ENCODE data around the gene TRIM37.

TRIM37 gene, protein sequence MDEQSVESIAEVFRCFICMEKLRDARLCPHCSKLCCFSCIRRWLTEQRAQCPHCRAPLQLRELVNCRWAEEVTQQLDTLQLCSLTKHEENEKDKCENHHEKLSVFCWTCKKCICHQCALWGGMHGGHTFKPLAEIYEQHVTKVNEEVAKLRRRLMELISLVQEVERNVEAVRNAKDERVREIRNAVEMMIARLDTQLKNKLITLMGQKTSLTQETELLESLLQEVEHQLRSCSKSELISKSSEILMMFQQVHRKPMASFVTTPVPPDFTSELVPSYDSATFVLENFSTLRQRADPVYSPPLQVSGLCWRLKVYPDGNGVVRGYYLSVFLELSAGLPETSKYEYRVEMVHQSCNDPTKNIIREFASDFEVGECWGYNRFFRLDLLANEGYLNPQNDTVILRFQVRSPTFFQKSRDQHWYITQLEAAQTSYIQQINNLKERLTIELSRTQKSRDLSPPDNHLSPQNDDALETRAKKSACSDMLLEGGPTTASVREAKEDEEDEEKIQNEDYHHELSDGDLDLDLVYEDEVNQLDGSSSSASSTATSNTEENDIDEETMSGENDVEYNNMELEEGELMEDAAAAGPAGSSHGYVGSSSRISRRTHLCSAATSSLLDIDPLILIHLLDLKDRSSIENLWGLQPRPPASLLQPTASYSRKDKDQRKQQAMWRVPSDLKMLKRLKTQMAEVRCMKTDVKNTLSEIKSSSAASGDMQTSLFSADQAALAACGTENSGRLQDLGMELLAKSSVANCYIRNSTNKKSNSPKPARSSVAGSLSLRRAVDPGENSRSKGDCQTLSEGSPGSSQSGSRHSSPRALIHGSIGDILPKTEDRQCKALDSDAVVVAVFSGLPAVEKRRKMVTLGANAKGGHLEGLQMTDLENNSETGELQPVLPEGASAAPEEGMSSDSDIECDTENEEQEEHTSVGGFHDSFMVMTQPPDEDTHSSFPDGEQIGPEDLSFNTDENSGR

GRCh38 chr17:59106463-59107305 is at the start of gene TRIM37:
TRIM37 (minus strand) TSS chr17:59106880; CDS start chr17:59106461, 419 bp downstream.
- peak within 1 kb of the TSS; percentile 75 for H3K27ac ChIP-seq (ENCODE audit: low read depth, low read length)
- H3K27me3 ChIP-seq (ENCODE audit: control insufficient read depth in 1 of 2, insufficient read depth in 2 of 2, low read length in 2 of 2) = no peaks in the 10 kb centered on the region
- peak within 1 kb of the TSS; percentile 48 to 73 for H3K9ac ChIP-seq (ENCODE audit: low read depth in 1 of 2, low read length in 2 of 2)
- H3K4me3 ChIP-seq (ENCODE audit: low read depth in 1 of 2, low read length in 2 of 2) = peak within 1 kb of the TSS; percentile 76 to 90
- no peaks in the 10 kb centered on the region for H3K36me3 ChIP-seq (ENCODE audit: control insufficient read depth in 1 of 2, insufficient read depth in 2 of 2, low read length in 2 of 2)
- H3K9me3 ChIP-seq (ENCODE audit: control insufficient read depth in 1 of 2, low read length in 2 of 2) = no peaks in the 10 kb centered on the region
- peaks cover 13 to 15% of the 10 kb centered on the region in 2 donors for H3K4me1 ChIP-seq (ENCODE audit: control insufficient read depth in 1 of 2, insufficient read depth in 2 of 2, low read length in 2 of 2)

- peaks cover 12 to 23% of the 10 kb centered on the region in 2 donors for H3K4me1 ChIP-seq (ENCODE audit: control insufficient read depth in 1 of 2, insufficient read depth in 2 of 2, low read length in 2 of 2)
Measured at GRCh38 chr17:59155439-59156177, 48.9 kb upstream of the TRIM37 start, which contains the start of gene PRR11. PRR11 (plus strand) TSS chr17:59155746; CDS start chr17:59169753, 14,007 bp downstream.

GRCh38 chr17:59154721-59155438 is 48.2 kb upstream of the TRIM37 start, which contains the start of gene SKA2:
SKA2 (minus strand) TSS chr17:59155186; CDS start chr17:59155163, 23 bp downstream.
- Histone ChIP-seq H3K9ac (ENCODE audit: low read depth in 1 of 2, low read length in 2 of 2) (peak within 1 kb of the TSS; percentile 65 to 73), H3K27ac (ENCODE audit: low read depth, low read length) (peak within 1 kb of the TSS; percentile 46), H3K27me3 (ENCODE audit: control insufficient read depth in 1 of 2, insufficient read depth in 2 of 2, low read length in 2 of 2) (no peaks in the 10 kb centered on the region), H3K36me3 (ENCODE audit: control insufficient read depth in 1 of 2, insufficient read depth in 2 of 2, low read length in 2 of 2) (no peaks in the 10 kb centered on the region), H3K4me3 (ENCODE audit: low read depth in 1 of 2, low read length in 2 of 2) (peak within 1 kb of the TSS; percentile 86 to 99), H3K4me1 (ENCODE audit: control insufficient read depth in 1 of 2, insufficient read depth in 2 of 2, low read length in 2 of 2) (peaks cover 12 to 23% of the 10 kb centered on the region in 2 donors), H3K9me3 (ENCODE audit: control insufficient read depth in 1 of 2, low read length in 2 of 2) (no peaks in the 10 kb centered on the region)

More at GRCh38 chr17:59155439-59156177, 48.9 kb upstream of the TRIM37 start, which contains the start of gene PRR11:
- Histone ChIP-seq H3K27ac (ENCODE audit: low read depth, low read length) (peak within 1 kb of the TSS; percentile 46), H3K36me3 (ENCODE audit: control insufficient read depth in 1 of 2, insufficient read depth in 2 of 2, low read length in 2 of 2) (no peaks in the 10 kb centered on the region), H3K27me3 (ENCODE audit: control insufficient read depth in 1 of 2, insufficient read depth in 2 of 2, low read length in 2 of 2) (no peaks in the 10 kb centered on the region), H3K9me3 (ENCODE audit: control insufficient read depth in 1 of 2, low read length in 2 of 2) (no peaks in the 10 kb centered on the region), H3K9ac (ENCODE audit: low read depth in 1 of 2, low read length in 2 of 2) (peak within 1 kb of the TSS; percentile 65 to 73), H3K4me3 (ENCODE audit: low read depth in 1 of 2, low read length in 2 of 2) (peak within 1 kb of the TSS; percentile 86 to 99)

- H3K36me3 ChIP-seq (ENCODE audit: control insufficient read depth in 1 of 2, insufficient read depth in 2 of 2, low read length in 2 of 2) = no peaks in the 10 kb centered on the region
- H3K9me3 ChIP-seq (ENCODE audit: control insufficient read depth in 1 of 2, low read length in 2 of 2) = no peaks in the 10 kb centered on the region
- peak overlapping the region; percentile 86 to 99 for H3K4me3 ChIP-seq (ENCODE audit: low read depth in 1 of 2, low read length in 2 of 2)
- no peaks in the 10 kb centered on the region for H3K27me3 ChIP-seq (ENCODE audit: control insufficient read depth in 1 of 2, insufficient read depth in 2 of 2, low read length in 2 of 2)
- peaks cover 12 to 17% of the 10 kb centered on the region in 2 donors for H3K4me1 ChIP-seq (ENCODE audit: control insufficient read depth in 1 of 2, insufficient read depth in 2 of 2, low read length in 2 of 2)
- peak overlapping the region; percentile 46 for H3K27ac ChIP-seq (ENCODE audit: low read depth, low read length)
- peak overlapping the region; percentile 65 to 73 for H3K9ac ChIP-seq (ENCODE audit: low read depth in 1 of 2, low read length in 2 of 2)
Measured at GRCh38 chr17:59154292-59154720, 47.6 kb upstream of the TRIM37 start.

DNA sequence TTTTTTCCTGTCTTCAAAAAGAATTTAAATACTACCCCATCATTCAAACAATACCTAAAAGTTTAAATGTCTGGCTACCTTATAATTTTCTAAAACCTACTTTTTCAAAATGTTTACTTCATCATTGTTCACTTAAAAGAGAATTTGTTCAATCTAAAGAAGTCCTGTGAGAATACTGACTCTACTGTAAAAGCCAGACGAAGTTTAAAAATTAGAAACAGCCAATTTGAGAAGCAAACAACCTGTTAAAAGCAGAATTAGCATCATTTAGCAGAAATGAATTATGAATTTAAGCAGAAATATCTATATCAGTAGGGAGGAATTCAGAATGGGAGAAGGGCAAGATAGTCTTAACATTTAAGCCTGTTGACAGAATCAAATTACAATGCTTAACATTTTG is 46.2 kb upstream of the TRIM37 start:
- Histone ChIP-seq H3K27ac (ENCODE audit: low read depth, low read length) (no peak overlapping the region), H3K4me1 (ENCODE audit: control insufficient read depth in 1 of 2, insufficient read depth in 2 of 2, low read length in 2 of 2) (peaks cover 12 to 16% of the 10 kb centered on the region in 2 donors), H3K27me3 (ENCODE audit: control insufficient read depth in 1 of 2, insufficient read depth in 2 of 2, low read length in 2 of 2) (no peaks in the 10 kb centered on the region), H3K9ac (ENCODE audit: low read depth in 1 of 2, low read length in 2 of 2) (no peak overlapping the region), H3K9me3 (ENCODE audit: control insufficient read depth in 1 of 2, low read length in 2 of 2) (no peaks in the 10 kb centered on the region), H3K36me3 (ENCODE audit: control insufficient read depth in 1 of 2, insufficient read depth in 2 of 2, low read length in 2 of 2) (no peaks in the 10 kb centered on the region), H3K4me3 (ENCODE audit: low read depth in 1 of 2, low read length in 2 of 2) (no peak overlapping the region)

DNA sequence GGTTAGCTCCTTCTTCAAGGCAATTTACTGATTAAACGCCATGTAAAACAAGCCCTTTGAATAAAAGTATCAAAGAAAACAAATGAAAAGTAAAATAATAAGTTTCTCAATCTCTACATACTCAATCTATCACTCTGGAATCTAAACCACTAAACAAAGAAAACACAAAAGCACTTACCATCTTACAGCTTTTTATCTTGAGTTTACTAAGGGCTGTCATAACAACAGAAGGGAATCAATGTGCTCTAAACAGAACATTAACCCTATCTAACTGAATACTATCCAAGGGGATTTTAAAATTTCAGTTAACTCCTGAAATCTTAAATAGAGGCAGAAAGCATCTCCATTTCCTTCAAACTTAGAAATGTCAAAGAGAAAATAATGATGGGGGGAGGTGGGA is 44.9 kb upstream of the TRIM37 start:
- Histone ChIP-seq H3K36me3 (ENCODE audit: control insufficient read depth in 1 of 2, insufficient read depth in 2 of 2, low read length in 2 of 2) (no peaks in the 10 kb centered on the region), H3K9ac (ENCODE audit: low read depth in 1 of 2, low read length in 2 of 2) (no peak overlapping the region), H3K9me3 (ENCODE audit: control insufficient read depth in 1 of 2, low read length in 2 of 2) (no peaks in the 10 kb centered on the region), H3K27me3 (ENCODE audit: control insufficient read depth in 1 of 2, insufficient read depth in 2 of 2, low read length in 2 of 2) (no peaks in the 10 kb centered on the region), H3K4me3 (ENCODE audit: low read depth in 1 of 2, low read length in 2 of 2) (no peak overlapping the region), H3K27ac (ENCODE audit: low read depth, low read length) (no peak overlapping the region), H3K4me1 (ENCODE audit: control insufficient read depth in 1 of 2, insufficient read depth in 2 of 2, low read length in 2 of 2) (peaks cover 9 to 16% of the 10 kb centered on the region in 2 donors)

GRCh38 chr17:59151006-59151405 is 44.3 kb upstream of the TRIM37 start:
- Histone ChIP-seq H3K4me3 (ENCODE audit: low read depth in 1 of 2, low read length in 2 of 2) (no peak overlapping the region), H3K9me3 (ENCODE audit: control insufficient read depth in 1 of 2, low read length in 2 of 2) (no peaks in the 10 kb centered on the region), H3K36me3 (ENCODE audit: control insufficient read depth in 1 of 2, insufficient read depth in 2 of 2, low read length in 2 of 2) (no peaks in the 10 kb centered on the region), H3K4me1 (ENCODE audit: control insufficient read depth in 1 of 2, insufficient read depth in 2 of 2, low read length in 2 of 2) (peaks cover 4 to 13% of the 10 kb centered on the region in 2 donors), H3K9ac (ENCODE audit: low read depth in 1 of 2, low read length in 2 of 2) (no peak overlapping the region), H3K27ac (ENCODE audit: low read depth, low read length) (no peak overlapping the region), H3K27me3 (ENCODE audit: control insufficient read depth in 1 of 2, insufficient read depth in 2 of 2, low read length in 2 of 2) (no peaks in the 10 kb centered on the region)

DNA sequence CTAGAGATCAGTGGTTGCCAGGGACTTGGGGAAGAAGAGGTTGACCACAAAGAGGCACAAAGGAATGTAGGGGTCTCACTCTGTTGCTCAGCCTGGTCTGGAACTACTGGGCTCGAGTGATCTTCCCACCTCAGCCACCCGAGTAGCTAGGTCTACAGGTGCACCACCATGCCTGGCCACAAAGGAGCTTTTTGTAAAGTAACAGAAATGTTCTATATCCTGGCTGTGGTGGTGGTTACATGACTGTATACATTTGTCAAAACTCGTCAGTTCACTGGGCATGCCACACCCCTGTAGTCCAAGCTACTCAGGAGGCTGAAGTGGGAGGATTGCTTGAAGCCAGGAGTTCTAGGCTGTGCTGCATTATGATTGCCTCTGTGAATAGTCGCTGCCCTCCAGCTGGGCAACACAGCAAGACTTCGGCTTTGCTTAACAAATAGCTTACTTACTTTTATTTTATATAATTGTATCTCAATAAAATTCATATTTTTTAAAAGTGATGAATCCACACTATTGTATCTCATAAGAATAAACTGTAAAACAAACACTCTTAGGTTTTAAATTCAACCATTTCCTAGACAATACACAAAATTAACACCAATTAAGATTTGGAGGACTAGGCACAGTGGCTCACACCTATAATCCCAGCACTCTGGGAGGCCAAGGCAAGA is 43.3 kb upstream of the TRIM37 start:
- Histone ChIP-seq H3K9ac (ENCODE audit: low read depth in 1 of 2, low read length in 2 of 2) (no peak overlapping the region), H3K27ac (ENCODE audit: low read depth, low read length) (no peak overlapping the region), H3K4me1 (ENCODE audit: control insufficient read depth in 1 of 2, insufficient read depth in 2 of 2, low read length in 2 of 2) (peaks cover 0 to 11% of the 10 kb centered on the region in 2 donors), H3K36me3 (ENCODE audit: control insufficient read depth in 1 of 2, insufficient read depth in 2 of 2, low read length in 2 of 2) (no peaks in the 10 kb centered on the region), H3K4me3 (ENCODE audit: low read depth in 1 of 2, low read length in 2 of 2) (no peak overlapping the region), H3K27me3 (ENCODE audit: control insufficient read depth in 1 of 2, insufficient read depth in 2 of 2, low read length in 2 of 2) (no peaks in the 10 kb centered on the region), H3K9me3 (ENCODE audit: control insufficient read depth in 1 of 2, low read length in 2 of 2) (no peaks in the 10 kb centered on the region)

Data from duodenal mucosa (tissue), 2 donors.